K562 (cell line): Measurements from ENCODE around the gene NPAS3.

Source experiments
- CGGBP1 ChIP-seq: fragments of 250-450 bp; sonication (Bioruptor Pico); IDR thresholded peaks from 2 replicates; pipeline ENCODE4 v1.9.0; 2021; ENCODE audit warnings: mild to moderate bottlenecking
- EP300 ChIP-seq: IDR thresholded peaks from 2 replicates; pipeline ENCODE4 v1.6.1; 2012; ENCODE audit warnings: low read length, improper control_type of control experiment
- EZH2 ChIP-seq: IDR thresholded peaks from 2 replicates; pipeline ENCODE4 v1.6.1; 2012; ENCODE audit warnings: low read depth, mild to moderate bottlenecking, inconsistent platforms, low read length, borderline replicate concordance
- HDAC3 ChIP-seq: fragments of 450-650 bp; IDR thresholded peaks from 2 replicates; pipeline ENCODE4 v1.6.1; 2018; ENCODE audit warnings: borderline replicate concordance, mild to moderate bottlenecking, moderate library complexity; ENCODE audit not compliant: partially characterized antibody
- MEF2A ChIP-seq: IDR thresholded peaks from 2 replicates; pipeline ENCODE4 v1.6.1; 2011; ENCODE audit warnings: low read depth, mild to moderate bottlenecking, low read length, moderate library complexity; ENCODE audit not compliant: control insufficient read depth
- MXI1 ChIP-seq: IDR thresholded peaks from 2 replicates; pipeline ENCODE4 v1.6.1; 2011; ENCODE audit warnings: low read depth, mild to moderate bottlenecking, improper control_type of control experiment, low read length
- RREB1 ChIP-seq: fragments of 250-450 bp; sonication (Bioruptor Pico); IDR thresholded peaks from 2 replicates; pipeline ENCODE4 v1.4.0; 2020
- ZFX ChIP-seq: sonication (generic); formaldehyde crosslinking; IDR thresholded peaks from 2 replicates; pipeline ENCODE4 v1.8.0; 2022; ENCODE audit warnings: mild to moderate bottlenecking, missing genetic modification reagents, moderate library complexity
- TF ChIP-seq, protein P1 (sequence below), 3 experiments: IDR thresholded peaks in 2 of 3; conservative IDR thresholded peaks in 1 of 3; 2 replicates each; pipeline ENCODE4 v1.5.1; 2011 to 2012; ENCODE audit warnings: low read length in 3 of 3, mild to moderate bottlenecking in 3 of 3, control low read depth in 2 of 3, improper control_type of control experiment in 1 of 3, inconsistent platforms in 1 of 3, low read depth in 1 of 3, mixed read lengths in 1 of 3, moderate library complexity in 1 of 3; ENCODE audit not compliant: insufficient read depth in 2 of 3

- TF ChIP-seq, protein P1, sequence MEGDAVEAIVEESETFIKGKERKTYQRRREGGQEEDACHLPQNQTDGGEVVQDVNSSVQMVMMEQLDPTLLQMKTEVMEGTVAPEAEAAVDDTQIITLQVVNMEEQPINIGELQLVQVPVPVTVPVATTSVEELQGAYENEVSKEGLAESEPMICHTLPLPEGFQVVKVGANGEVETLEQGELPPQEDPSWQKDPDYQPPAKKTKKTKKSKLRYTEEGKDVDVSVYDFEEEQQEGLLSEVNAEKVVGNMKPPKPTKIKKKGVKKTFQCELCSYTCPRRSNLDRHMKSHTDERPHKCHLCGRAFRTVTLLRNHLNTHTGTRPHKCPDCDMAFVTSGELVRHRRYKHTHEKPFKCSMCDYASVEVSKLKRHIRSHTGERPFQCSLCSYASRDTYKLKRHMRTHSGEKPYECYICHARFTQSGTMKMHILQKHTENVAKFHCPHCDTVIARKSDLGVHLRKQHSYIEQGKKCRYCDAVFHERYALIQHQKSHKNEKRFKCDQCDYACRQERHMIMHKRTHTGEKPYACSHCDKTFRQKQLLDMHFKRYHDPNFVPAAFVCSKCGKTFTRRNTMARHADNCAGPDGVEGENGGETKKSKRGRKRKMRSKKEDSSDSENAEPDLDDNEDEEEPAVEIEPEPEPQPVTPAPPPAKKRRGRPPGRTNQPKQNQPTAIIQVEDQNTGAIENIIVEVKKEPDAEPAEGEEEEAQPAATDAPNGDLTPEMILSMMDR (IDR thresholded peaks at IDR 0.05 in 2 of 3, conservative IDR thresholded peaks at IDR 0.05 in 1 of 3; ENCODE audit: insufficient read depth in 2 of 3, low read depth in 1 of 3, low read length in 3 of 3) = no peak
- TF ChIP-seq ZFX (no peak), HDAC3 (no peak), RREB1 (no peak), MXI1 (no peak), EZH2 (no peak), EP300 (no peak), MEF2A (no peak), CGGBP1 (no peak)
Observed at GRCh38 chr14:33589334-33589733, 650.7 kb downstream of the NPAS3 start.
